K562 (cell line): ENCODE results near the gene SIGLEC14. TPM values are rescaled to one million over a fixed set of nuclear protein-coding genes. Genes with fewer than 3 reads are reported as not detected.

Experiments
- ATAC-seq: fragments of 200-7000 bp; cut with Tn5 transposase; 3 replicates; pipeline ENCODE4 v1.9.1; 2020; ENCODE audit warnings: moderate library complexity
- BruUV-seq: library from RNA; stranded (reverse); fragments of 400-500 nt; replicated peaks from 2 replicates; lab custom pipeline; 2021; lab: Mats Ljungman, UMichigan
- CTCF ChIA-PET: fragments of 300-600 bp; formaldehyde crosslinking; extraction: SDS; loops from one replicate; lab custom pipeline; 2021; ENCODE audit warnings: low intra/inter-chr PET ratio; lab: Yijun Ruan, JAX
- POLR2A ChIA-PET: fragments of 300-600, 350-650 bp; sonication (Branson Sonifier 250); formaldehyde crosslinking; extraction: SDS; loops from one replicate; lab custom pipeline; 2021; ENCODE audit warnings: antibody characterized with exemption, inconsistent platforms; lab: Yijun Ruan, JAX
- DNase-seq, 4 experiments: peaks; one replicate each; pipeline versions ENCODE4 v3.0.0 to v3.0.0-alpha.2; 2011 to 2018; ENCODE audit warnings: low spot score in 3 of 4, mixed read lengths in 3 of 4; ENCODE audit errors: extremely low read depth in 1 of 4
- FAIRE-seq: peaks from 2 replicates; lab custom pipeline; 2011; peaks lifted over from hg19 to GRCh38; lab: Jason Lieb, UNC
- H2AFZ ChIP-seq: 2 replicates; pipeline ENCODE4 v1.6.0; 2011; ENCODE audit warnings: low read depth, low read length, control low read depth, inconsistent platforms
- H3K27ac ChIP-seq: fragments of 200-600 bp; 3 replicates; pipeline ENCODE4 v1.8.0; 2011; ENCODE audit warnings: low read depth, mild to moderate bottlenecking, control low read depth, inconsistent platforms, low read length, moderate library complexity, mixed read lengths; ENCODE audit errors: extremely low read depth
- H3K27me3 ChIP-seq, 2 experiments: fragments of 300-600 bp in 1 of 2; 2 replicates in 1 of 2; 3 replicates in 1 of 2; pipeline versions ENCODE4 v1.6.0 to v1.8.0; 2011; ENCODE audit warnings: inconsistent platforms in 2 of 2, low read length in 2 of 2, mild to moderate bottlenecking in 1 of 2, mixed read lengths in 1 of 2, moderate library complexity in 1 of 2; ENCODE audit not compliant: control insufficient read depth in 2 of 2, insufficient read depth in 2 of 2
- H3K36me3 ChIP-seq: fragments of 300-600 bp; 3 replicates; pipeline ENCODE4 v1.8.0; 2011; ENCODE audit warnings: mild to moderate bottlenecking, low read length, inconsistent platforms; ENCODE audit not compliant: control insufficient read depth, insufficient read depth
- H3K4me1 ChIP-seq, 2 experiments: fragments of 200-600 bp in 1 of 2; replicated peaks in 1 of 2; 2 replicates in 1 of 2; 3 replicates in 1 of 2; pipeline versions ENCODE4 v1.5.1 to v1.8.0; 2011; ENCODE audit warnings: inconsistent platforms in 2 of 2, low read length in 2 of 2, mild to moderate bottlenecking in 1 of 2, mixed read lengths in 1 of 2, moderate library complexity in 1 of 2; ENCODE audit not compliant: control insufficient read depth in 2 of 2, insufficient read depth in 2 of 2
- H3K4me2 ChIP-seq: 2 replicates; pipeline ENCODE4 v1.6.1; 2011; ENCODE audit warnings: low read length, control low read depth, inconsistent platforms, mixed read lengths; ENCODE audit not compliant: insufficient read depth
- H3K4me3 ChIP-seq: fragments of 200-600 bp; sonication (generic), shearing (Covaris generic); 2 replicates; pipeline ENCODE4 v1.5.1; 2016; ENCODE audit warnings: control low read depth, inconsistent platforms
- H3K79me2 ChIP-seq: fragments of 200-600 bp; 3 replicates; pipeline ENCODE4 v1.8.0; 2011; ENCODE audit warnings: low read length, inconsistent platforms; ENCODE audit not compliant: control insufficient read depth, insufficient read depth
- H3K9ac ChIP-seq, 2 experiments: 2 replicates each; pipeline versions ENCODE4 v1.6.0 to v1.6.1; 2011; ENCODE audit warnings: low read depth in 2 of 2, low read length in 2 of 2, control low read depth in 1 of 2, inconsistent platforms in 1 of 2, mild to moderate bottlenecking in 1 of 2, mixed read lengths in 1 of 2; ENCODE audit not compliant: insufficient read depth in 1 of 2
- H3K9me1 ChIP-seq: one replicate; pipeline ENCODE4 v1.6.0; 2011; ENCODE audit warnings: inconsistent platforms, mild to moderate bottlenecking, low read length, moderate library complexity; ENCODE audit not compliant: control insufficient read depth, insufficient read depth
- H3K9me3 ChIP-seq: replicated peaks from 2 replicates; pipeline ENCODE4 v1.5.1; 2011; ENCODE audit warnings: low read depth, low read length, inconsistent platforms; ENCODE audit not compliant: control insufficient read depth, insufficient read depth
- H4K20me1 ChIP-seq: replicated peaks from 2 replicates; pipeline ENCODE4 v1.6.1; 2011; ENCODE audit warnings: low read length, inconsistent platforms, mixed read lengths; ENCODE audit not compliant: control insufficient read depth, insufficient read depth
- FOS ChIP-seq: IDR thresholded peaks from 3 replicates; pipeline ENCODE4 v1.6.1; 2011; ENCODE audit not compliant: insufficient read length; ENCODE audit errors: extremely low read depth
- FOXA3 ChIP-seq, 2 experiments: fragments of 450-650 bp in 1 of 2; sonication (generic) in 1 of 2; formaldehyde crosslinking; IDR thresholded peaks in 1 of 2; conservative IDR thresholded peaks in 1 of 2; 2 replicates each; pipeline versions ENCODE4 v1.4.0 to v1.8.0; 2020 to 2022; ENCODE audit warnings: mild to moderate bottlenecking in 2 of 2, missing genetic modification reagents in 1 of 2
- GTF2A2 ChIP-seq: IDR thresholded peaks from 2 replicates; pipeline ENCODE4 v1.6.1; 2016; ENCODE audit warnings: mild to moderate bottlenecking, missing genetic modification characterization, missing compliant biosample characterization
- HDAC8 ChIP-seq: fragments of 450-650 bp; IDR thresholded peaks from 2 replicates; pipeline ENCODE4 v1.6.1; 2016; ENCODE audit warnings: mild to moderate bottlenecking, missing genetic modification characterization, moderate library complexity, missing compliant biosample characterization
- L3MBTL2 ChIP-seq: fragments of 450-650 bp; IDR thresholded peaks from 2 replicates; pipeline ENCODE4 v1.6.1; 2016; ENCODE audit warnings: mild to moderate bottlenecking, moderate library complexity
- NBN ChIP-seq: fragments of 450-650 bp; IDR thresholded peaks from 2 replicates; pipeline ENCODE4 v1.6.1; 2016; ENCODE audit warnings: low read depth, mild to moderate bottlenecking
- TFAP4 ChIP-seq: sonication (generic); formaldehyde crosslinking; IDR thresholded peaks from 2 replicates; pipeline ENCODE4 v1.8.0; 2022; ENCODE audit warnings: missing genetic modification reagents, mild to moderate bottlenecking, moderate library complexity, borderline replicate concordance
- ZBTB9 ChIP-seq: fragments of 450-650 bp; formaldehyde crosslinking; IDR thresholded peaks from 2 replicates; pipeline ENCODE4 v1.4.0; 2020; ENCODE audit warnings: mild to moderate bottlenecking, moderate library complexity
- ZNF586 ChIP-seq: fragments of 450-650 bp; formaldehyde crosslinking; conservative IDR thresholded peaks from 2 replicates; pipeline ENCODE4 v1.4.0; 2020; ENCODE audit warnings: mild to moderate bottlenecking, moderate library complexity
- WGBS: fragments of 100-300 bp; shearing (Covaris generic); methylation state at CpG from one replicate; pipeline ENCODE4 v1.1.6; 2016; ENCODE audit warnings: low coverage, mixed read lengths; ENCODE audit not compliant: insufficient coverage; ENCODE audit errors: missing lambda C conversion rate; 5-methylcytosine and 5-hydroxymethylcytosine counted together
- in situ Hi-C: fragments of 300-500 bp; cut with MboI; formaldehyde crosslinking; loops from 4 replicates; pipeline ENCODE4 v1.15.0; 2018; ENCODE audit warnings: inconsistent platforms, mixed read lengths
- intact Hi-C: fragments of 100-400 bp; cut with micrococcal nuclease; formaldehyde crosslinking; loops from 2 replicates; pipeline ENCODE4 v1.14.2; 2022
- polyA plus RNA-seq, 8 experiments: library from polyadenylated mRNA; depleted of rRNA in 4 of 8; stranded (reverse) in 5 of 8; unstranded in 3 of 8; fragments of >200 nt; fragmentation: Nextera tagmentation in 2 of 8; fragmentation: Illumina TruSeq in 1 of 8; extraction: Ambion mirVana in 2 of 8; extraction: Trizol in 1 of 8; gene quantifications; 2 replicates each; pipeline versions ENCODE4 v1.2.1 to v1.2.3, GENCODE V29; 2011 to 2014; ENCODE audit warnings: inconsistent platforms in 1 of 8, missing spikeins in 1 of 8
- total RNA-seq, 7 experiments: library from RNA; depleted of rRNA in 6 of 7; stranded (reverse); fragments of >200 nt in 6 of 7; fragmentation: Illumina TruSeq in 2 of 7; extraction: Trizol in 2 of 7; gene quantifications; 2 replicates each; pipeline versions ENCODE4 v1.2.1 to v1.2.3, GENCODE V29; 2011 to 2021; ENCODE audit warnings: low replicate concordance in 1 of 7

SIGLEC14 gene
- total and polyA plus RNA-seq, 9 of the 15 experiments (the other 6 are each of a cell fraction or from before 2014, with no cell fraction given): not detected

- TF ChIP-seq FOS (no peak), HDAC8 (tag) (no peak)
Measured at GRCh38 chr19:51607920-51608562, 38.6 kb downstream of the SIGLEC14 start (continued).

GRCh38 chr19:51607077-51607476, 39.5 kb downstream of the SIGLEC14 start:
- Histone ChIP-seq H3K9ac (no peak overlapping the region), H3K9me3 (no peaks in the 10 kb centered on the region), H3K4me2 (no peak overlapping the region), H3K79me2 (no peaks in the 10 kb centered on the region), H3K27me3 (peaks cover 0 to 6% of the 10 kb centered on the region in 2 experiments; a peak in 1 of 5 replicates), H3K9me1 (no peaks in the 10 kb centered on the region), H4K20me1 (no peaks in the 10 kb centered on the region), H3K4me1 (peaks cover 0 to 2% of the 10 kb centered on the region in 2 experiments; a peak in 1 of 5 replicates), H2AFZ (no peak overlapping the region), H3K36me3 (no peaks in the 10 kb centered on the region), H3K4me3 (no peak overlapping the region), H3K27ac (no peak overlapping the region)
- intact Hi-C loops: loop anchor here (5.0 kb wide), 1 partner anchor 55 kb away; no protein-coding TSS in a partner anchor
- WGBS: 9% methylated on average over 6 of the region's 6 CpGs
- FAIRE-seq: no peak
- TF ChIP-seq NBN: no peak
- TF ChIP-seq FOXA3 (CRISPR knock-in tag; conservative IDR thresholded peaks at IDR 0.05 in 1 of 2, IDR thresholded peaks at IDR 0.05 in 1 of 2): no peak
- no peak for TF ChIP-seq ZNF586
- no peak for TF ChIP-seq TFAP4 (CRISPR knock-in tag)
- no peak for TF ChIP-seq L3MBTL2
- TF ChIP-seq ZBTB9 (CRISPR knock-in tag): no peak
- no peak for TF ChIP-seq GTF2A2 (tag)
- CTCF ChIA-PET: interaction anchor here (0.7 kb wide), 1 partner anchor 186 kb away, joined by 3 read pairs; no protein-coding TSS in a partner anchor
- in situ Hi-C loops: no loop called here
- DNase-seq: no peak
- ATAC-seq: no peak
- POLR2A ChIA-PET: no interaction called here
- BruUV-seq: no TSS peak
